Left kidney (tissue), 2 donors: ENCODE results near the gene ZFR2. TPM values are rescaled to one million over a fixed set of nuclear protein-coding genes. Genes with fewer than 3 reads are reported as not detected.

ENCODE experiments used
- DNase-seq: peaks from one replicate; pipeline ENCODE4 v3.0.0-alpha.2; 2013
- polyA plus RNA-seq: library from polyadenylated mRNA; unstranded; fragments of 120-200 nt; gene quantifications from one replicate; pipeline ENCODE4 v1.2.1, GENCODE V29; 2013; ENCODE audit not compliant: insufficient read length

ZFR2 gene
- polyA plus RNA-seq, 1 donor = 2.4 TPM

- DNase-seq = no peak
Measured at GRCh38 chr19:3788996-3789778, 79.7 kb downstream of the ZFR2 start.

DNA sequence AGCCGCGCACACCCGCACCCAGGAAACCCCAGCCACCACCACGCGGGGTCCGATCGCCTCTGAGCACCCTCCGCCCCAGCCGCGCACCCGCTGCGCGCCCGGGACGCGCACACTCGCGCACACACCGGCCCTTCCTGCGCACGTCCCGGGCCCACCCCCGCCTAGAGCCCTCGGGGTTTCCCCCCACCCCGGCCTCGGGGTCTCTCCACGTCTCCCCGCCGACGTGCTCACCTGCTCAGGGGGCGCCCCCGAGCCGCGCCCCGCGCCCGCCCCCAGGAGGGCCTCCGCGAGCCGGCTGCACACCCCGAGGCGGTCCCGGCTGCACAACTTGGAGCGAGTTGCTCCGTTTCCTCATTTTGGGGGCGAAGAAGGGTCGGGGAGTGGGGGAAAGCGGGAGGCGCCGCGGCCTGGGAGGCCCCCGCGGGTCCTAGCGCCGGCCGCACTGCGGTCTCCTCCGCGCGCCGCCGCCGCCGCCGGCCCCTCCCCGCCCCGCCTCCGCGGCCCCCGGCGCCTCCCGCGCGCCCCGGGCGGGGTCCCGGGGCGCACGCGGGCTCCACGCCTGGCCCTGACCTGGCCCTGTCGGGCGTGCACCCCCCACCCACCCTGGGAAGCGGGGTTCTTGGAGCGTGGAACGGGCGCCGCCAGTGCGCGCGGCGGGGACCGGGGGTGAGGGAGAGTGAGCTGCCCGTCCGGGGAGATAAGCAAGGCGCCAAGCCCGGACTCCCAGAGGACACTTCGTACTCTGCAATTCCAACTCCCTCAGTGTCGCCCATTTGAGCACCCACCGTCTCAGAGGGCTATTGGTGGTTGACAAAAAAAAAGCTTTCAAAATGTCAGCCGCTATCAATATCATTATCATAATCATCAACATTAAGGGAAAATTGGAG is 82.7 kb downstream of the ZFR2 start, which contains the start of gene MATK:
Gene MATK (minus strand): TSS at position 444 of the 887 bp plus-strand sequence. CDS start 1,246 bp downstream, outside the sequence.
- DNase-seq = no peak

GRCh38 chr19:3785451-3785937 is 83.3 kb downstream of the ZFR2 start:
- DNase-seq = no peak

- no peak for DNase-seq
Measured at GRCh38 chr19:3784607-3785450, 84.0 kb downstream of the ZFR2 start.

DNA sequence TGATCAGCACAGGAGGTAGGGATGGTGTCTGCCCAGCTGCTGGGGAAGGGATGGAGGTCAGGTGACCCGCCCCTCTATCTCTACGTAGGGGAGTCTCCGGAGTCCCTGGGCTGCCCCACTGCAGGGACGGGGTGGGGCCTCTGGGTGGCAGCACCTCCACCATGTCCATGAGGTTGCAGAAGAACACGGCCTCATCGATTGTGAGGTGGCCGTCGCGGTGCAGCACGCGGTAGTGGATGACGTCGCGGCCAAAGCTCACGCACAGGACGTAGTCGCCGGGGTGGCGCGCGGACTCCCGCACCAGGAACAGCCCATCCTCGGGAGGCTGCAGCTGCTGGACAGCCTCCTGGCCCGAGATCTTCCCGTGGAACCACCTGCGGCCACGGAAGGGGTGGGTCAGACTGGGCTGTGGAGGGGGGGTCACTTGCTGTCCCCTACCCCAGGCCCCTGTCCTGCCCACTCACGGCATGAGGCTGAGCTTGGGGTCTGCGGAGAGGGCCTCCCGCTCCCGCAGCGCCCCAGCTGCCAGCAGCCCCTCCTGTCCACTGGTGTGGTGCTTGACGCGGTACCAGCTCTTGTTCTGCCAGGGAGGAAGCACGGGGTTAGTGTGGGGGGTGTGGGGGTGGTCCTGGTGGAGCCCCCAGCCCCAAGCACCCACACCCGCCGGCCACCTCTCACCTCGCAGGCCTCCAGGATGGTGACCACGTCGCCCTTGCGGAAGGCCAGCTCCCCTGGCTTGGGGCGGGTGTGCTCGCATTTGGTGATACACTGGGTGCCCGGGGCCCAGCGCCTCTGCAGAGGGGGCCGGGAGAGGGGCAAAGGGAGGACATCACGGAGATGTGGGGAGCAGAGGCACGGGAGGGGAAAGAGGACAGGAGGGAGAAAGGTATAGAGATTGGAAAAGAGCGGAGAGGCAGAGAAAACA is 84.9 kb downstream of the ZFR2 start:
- no peak for DNase-seq

DNA sequence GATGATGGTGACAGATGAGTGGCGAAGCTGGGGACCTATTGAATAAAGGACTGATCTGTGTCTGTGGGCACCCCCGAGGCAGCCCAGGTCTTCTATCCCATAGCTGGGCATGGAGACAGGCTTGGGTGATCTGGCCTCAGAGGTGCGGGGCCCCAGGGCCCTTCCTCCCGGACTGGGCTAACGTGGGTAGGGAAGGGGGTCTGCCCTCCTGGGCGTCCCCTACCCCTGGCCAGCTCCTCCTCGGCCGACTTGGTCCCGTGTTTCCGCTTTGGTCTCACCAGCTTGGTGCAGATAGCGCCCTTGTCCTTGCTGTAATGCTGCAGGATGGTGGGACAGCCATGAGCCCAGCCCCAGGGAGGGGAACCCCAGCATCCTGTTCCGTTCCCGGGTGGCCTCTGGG is 85.9 kb downstream of the ZFR2 start:
- no peak for DNase-seq

- DNase-seq = no peak
Measured at GRCh38 chr19:3782330-3782729, 86.5 kb downstream of the ZFR2 start.

DNA sequence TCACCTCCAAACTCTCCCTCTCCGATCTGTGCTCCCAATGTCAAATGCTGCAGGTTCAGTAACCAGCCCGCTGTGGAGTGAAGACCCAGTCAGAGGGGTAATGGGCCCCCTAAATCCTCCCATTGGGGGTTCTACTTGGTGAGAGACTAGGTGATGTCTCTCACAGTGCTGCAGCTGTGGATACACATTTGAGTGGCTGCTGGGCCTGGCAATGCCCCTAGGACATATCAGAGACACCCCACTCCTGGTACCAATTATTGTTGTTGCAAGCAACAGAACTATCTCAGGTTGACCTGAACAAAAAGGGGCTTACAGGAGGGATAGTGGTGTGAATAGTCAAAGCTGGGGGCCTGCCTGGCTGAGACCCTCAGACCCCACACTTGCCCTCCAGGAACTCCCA is 87.2 kb downstream of the ZFR2 start:
- no peak for DNase-seq

DNA sequence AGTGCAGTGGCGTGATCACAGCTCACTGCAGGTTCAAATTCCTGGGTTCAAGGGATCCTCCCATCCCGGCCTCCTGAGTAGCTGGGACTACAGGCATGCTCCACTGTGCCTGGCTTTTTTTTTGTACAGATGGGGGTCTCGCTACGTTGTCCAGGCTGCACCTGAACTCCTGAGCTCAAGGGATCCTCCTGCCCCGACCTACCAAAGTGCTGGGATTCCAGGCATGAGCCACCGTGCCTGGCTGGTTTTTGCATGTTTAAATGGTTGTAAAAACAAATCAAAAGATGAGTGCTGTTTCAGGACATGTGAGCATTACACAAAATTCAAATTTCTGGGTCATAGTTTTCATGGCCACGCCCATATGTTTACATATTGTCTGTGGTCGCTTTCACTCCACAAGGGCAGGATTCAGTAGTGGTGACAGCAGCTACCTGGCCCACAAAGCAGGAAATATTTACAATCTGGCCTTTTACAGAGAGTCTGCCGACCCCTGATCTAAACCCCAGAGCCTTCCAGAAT is 88.0 kb downstream of the ZFR2 start:
- DNase-seq = no peak

DNA sequence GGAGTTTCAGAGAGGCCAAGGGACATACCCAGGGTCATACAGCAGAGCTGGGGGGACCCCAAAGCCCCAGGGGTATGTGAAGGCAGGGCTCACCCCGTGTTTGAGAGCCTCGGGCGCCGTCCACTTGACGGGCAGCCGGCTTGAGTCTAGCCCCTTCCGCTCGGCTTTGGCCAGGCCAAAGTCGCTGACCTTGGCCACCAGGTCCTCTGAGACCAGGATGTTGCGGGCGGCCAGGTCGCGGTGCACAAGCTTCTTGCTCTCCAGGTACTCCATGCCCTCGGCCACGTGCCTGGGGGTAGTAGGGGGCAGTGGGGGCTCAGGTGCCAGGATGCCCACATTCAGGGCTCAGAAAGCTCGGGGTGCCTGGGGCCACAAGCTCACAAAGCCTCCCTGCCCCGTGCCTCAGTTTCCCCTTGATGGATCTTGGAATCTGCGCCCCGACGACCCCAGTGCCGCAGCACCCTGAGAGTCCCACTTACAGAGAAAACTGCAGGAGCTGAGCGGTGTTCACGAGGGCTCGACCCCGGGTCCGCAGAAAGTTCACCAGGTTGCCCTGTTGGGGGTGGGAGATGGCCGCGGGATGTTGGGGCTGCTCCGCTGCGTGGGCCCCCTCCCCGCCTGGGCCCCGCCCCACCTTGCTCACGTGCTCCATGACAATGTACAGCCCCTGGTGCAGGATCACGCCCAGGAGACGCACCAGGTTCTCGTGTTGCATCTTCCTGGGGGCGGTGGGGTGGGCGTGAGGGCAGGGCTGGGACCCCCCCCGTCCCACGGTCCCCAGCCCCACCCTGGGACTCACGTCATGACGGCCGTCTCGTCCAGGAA is 89.7 kb downstream of the ZFR2 start:
- no peak for DNase-seq

DNA sequence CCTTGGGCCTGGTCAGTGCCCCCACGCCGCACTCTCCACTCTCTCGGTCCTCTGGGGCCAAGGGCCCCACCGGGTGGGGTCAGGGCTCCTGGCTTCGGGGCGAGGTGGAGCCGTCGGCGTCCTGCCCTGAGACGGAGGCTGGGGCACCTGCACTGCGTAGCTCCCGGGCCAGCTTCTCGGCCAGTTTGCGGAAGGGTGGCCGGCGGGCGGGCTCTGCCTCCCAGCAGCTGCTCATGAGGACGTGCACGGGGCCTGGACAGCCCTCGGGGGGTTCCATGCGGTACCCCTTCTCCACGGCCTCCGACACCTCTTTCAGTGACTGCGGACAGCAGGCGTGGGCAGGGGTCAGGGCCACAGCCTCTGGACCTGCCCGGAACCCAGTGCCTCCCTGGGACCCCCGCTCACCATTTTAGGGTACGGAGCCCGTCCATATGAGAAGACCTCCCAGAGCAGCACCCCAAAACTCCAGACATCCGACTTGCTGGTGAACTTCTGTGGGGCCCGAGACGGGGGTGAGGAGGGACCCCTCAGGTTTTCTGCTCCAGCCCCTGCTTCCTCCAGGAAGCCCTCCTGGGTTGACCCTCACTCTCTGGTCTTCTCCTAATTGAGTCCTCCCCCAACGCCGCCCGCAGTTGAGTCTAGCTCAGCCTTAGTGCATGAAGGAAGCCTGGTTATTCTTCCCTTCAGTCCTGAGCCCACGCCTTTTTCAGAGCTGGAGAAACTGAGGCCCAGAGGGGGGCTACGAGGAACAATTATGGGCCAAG is 90.6 kb downstream of the ZFR2 start:
- DNase-seq = no peak

GRCh38 chr19:3776479-3777040 is 92.3 kb downstream of the ZFR2 start:
- DNase-seq = no peak

- no peak for DNase-seq
Measured at GRCh38 chr19:3775831-3776230, 93.0 kb downstream of the ZFR2 start.

- DNase-seq = no peak
Measured at GRCh38 chr19:3775374-3775711, 93.5 kb downstream of the ZFR2 start.

DNA sequence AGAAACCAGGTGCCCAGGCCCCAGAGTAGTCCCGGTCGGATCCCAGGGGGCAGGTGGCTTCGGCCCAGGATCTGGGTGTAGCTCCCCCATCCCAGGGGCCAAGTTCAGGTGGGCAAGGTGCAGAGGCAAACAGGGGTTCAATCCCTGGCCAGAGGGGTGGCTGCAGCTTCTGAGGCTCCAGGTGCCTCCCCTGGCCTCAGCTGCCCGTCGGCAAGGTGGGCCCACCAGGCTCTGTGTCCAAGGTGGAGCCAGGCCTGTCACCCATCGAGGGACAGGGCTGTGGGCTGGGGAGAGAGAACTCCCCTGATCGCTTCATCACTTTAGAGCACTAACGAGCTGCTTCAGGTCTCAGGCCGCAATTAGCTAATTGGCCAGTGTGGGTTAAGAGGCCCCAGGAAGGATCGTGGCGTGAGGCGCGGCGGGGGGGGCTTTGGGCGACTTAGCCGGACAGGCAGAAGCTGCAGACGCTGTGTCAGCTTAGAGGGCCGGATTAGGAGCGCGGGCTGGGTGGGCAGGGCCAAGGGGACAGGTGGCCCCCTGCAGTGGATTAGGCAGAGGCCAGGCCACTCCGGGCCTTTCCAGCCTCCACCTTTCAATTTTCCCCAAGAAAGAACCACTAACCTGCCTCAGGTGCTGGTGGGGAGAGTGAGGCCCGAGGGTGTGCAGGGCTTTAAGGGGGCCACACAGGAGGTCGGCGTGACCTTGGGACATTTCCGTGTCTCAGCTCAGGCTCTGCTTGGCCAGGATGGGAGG is 94.0 kb downstream of the ZFR2 start:
- DNase-seq = no peak

GRCh38 chr19:3773814-3774515 is 94.9 kb downstream of the ZFR2 start:
- DNase-seq = no peak

DNA sequence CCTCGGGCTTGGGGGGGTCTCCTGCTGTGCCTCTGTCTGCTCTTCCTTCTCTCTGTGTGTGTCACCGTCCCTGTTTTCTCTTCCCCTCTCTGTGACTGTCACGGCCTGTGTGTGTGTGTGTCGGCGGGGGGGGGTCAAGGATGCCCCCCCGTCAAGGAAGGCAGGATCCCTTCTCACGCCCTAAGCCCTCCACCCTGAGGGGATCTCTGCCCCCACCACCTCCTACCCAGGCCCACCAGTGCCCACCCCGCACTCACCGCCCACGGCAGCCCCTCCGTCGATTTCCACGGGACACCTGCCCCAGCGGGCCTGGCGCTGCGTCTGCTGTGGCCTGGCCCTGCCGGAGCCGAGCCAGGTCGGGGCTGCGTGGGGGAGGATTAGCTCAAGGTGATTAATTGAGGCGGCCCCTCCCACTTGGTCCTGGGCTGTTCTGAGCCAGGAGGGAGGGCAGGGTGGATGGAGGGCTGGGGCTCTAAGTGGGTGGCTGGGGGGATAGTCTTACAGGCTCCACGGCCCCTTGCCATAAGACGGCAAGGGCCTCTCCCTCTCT is 96.9 kb downstream of the ZFR2 start, which contains the start of gene RAX2:
Gene RAX2 (minus strand): TSS at position 323 of the 550 bp plus-strand sequence. CDS start 486 bp downstream, outside the sequence.
- DNase-seq = peak; percentile 60
